Keratinocyte (primary cell): ENCODE measurements around the gene FUOM. TPM values are rescaled to one million over a fixed set of nuclear protein-coding genes. Genes with fewer than 3 reads are reported as not detected.

Source experiments
- DNase-seq: peaks from one replicate; pipeline ENCODE4 v3.0.0-alpha.2; 2011; ENCODE audit warnings: low read depth, missing footprints, low spot score
- FAIRE-seq: peaks from 2 replicates; lab custom pipeline; 2011; peaks lifted over from hg19 to GRCh38; lab: Jason Lieb, UNC
- H2AFZ ChIP-seq: 2 replicates; pipeline ENCODE4 v1.6.0; 2012; ENCODE audit warnings: low read length, control low read depth, inconsistent platforms; ENCODE audit not compliant: control insufficient read depth
- H3K27ac ChIP-seq: 2 replicates; pipeline ENCODE4 v1.5.1; 2011; ENCODE audit warnings: low read length; ENCODE audit not compliant: control insufficient read depth, insufficient read depth
- H3K27me3 ChIP-seq: 3 replicates; pipeline ENCODE4 v1.6.0; 2011; ENCODE audit warnings: low read length; ENCODE audit not compliant: control insufficient read depth, insufficient read depth; ENCODE audit errors: extremely low read depth
- H3K36me3 ChIP-seq, 2 experiments: 2 replicates in 1 of 2; 3 replicates in 1 of 2; pipeline ENCODE4 v1.5.1; 2011; ENCODE audit warnings: low read length in 2 of 2, mild to moderate bottlenecking in 1 of 2; ENCODE audit not compliant: control insufficient read depth in 2 of 2, insufficient read depth in 2 of 2; ENCODE audit errors: extremely low read depth in 1 of 2
- H3K4me1 ChIP-seq: 3 replicates; pipeline ENCODE4 v1.5.1; 2011; ENCODE audit warnings: low read length; ENCODE audit not compliant: control insufficient read depth, insufficient read depth; ENCODE audit errors: extremely low read depth
- H3K4me2 ChIP-seq: 3 replicates; pipeline ENCODE4 v1.6.0; 2011; ENCODE audit warnings: low read depth, low read length; ENCODE audit not compliant: control insufficient read depth, insufficient read depth; ENCODE audit errors: extremely low read depth
- H3K4me3 ChIP-seq, 3 experiments: fragments of 200-600 bp in 1 of 3; sonication (generic) in 1 of 3; 2 replicates in 2 of 3; 3 replicates in 1 of 3; pipeline ENCODE4 v1.5.1; 2011 to 2016; ENCODE audit warnings: low read length in 3 of 3, mild to moderate bottlenecking in 3 of 3, control low read depth in 2 of 3, inconsistent platforms in 1 of 3, low read depth in 1 of 3, mixed read lengths in 1 of 3, mixed run types in 1 of 3, moderate library complexity in 1 of 3; ENCODE audit not compliant: control insufficient read depth in 2 of 3, insufficient read depth in 2 of 3; ENCODE audit errors: extremely low read depth in 1 of 3
- H3K79me2 ChIP-seq: 2 replicates; pipeline ENCODE4 v1.6.0; 2012; ENCODE audit warnings: low read length; ENCODE audit not compliant: control insufficient read depth, insufficient read depth
- H3K9ac ChIP-seq: 3 replicates; pipeline ENCODE4 v1.6.0; 2011; ENCODE audit warnings: low read length; ENCODE audit not compliant: control insufficient read depth, insufficient read depth; ENCODE audit errors: extremely low read depth
- H3K9me1 ChIP-seq: 3 replicates; pipeline ENCODE4 v1.6.0; 2011; ENCODE audit warnings: low read length; ENCODE audit not compliant: control insufficient read depth, insufficient read depth; ENCODE audit errors: extremely low read depth
- H3K9me3 ChIP-seq: 2 replicates; pipeline ENCODE4 v1.5.1; 2012; ENCODE audit warnings: low read depth, low read length; ENCODE audit not compliant: control insufficient read depth
- H4K20me1 ChIP-seq: 3 replicates; pipeline ENCODE4 v1.6.0; 2011; ENCODE audit warnings: low read length; ENCODE audit not compliant: control insufficient read depth, insufficient read depth; ENCODE audit errors: extremely low read depth
- CTCF ChIP-seq, 3 experiments: IDR thresholded peaks in 1 of 3; conservative IDR thresholded peaks in 1 of 3; optimal IDR thresholded peaks in 1 of 3; 2 replicates in 2 of 3; 3 replicates in 1 of 3; pipeline versions ENCODE3 to v1.5.1; 2011; ENCODE audit warnings: low read length in 3 of 3, mild to moderate bottlenecking in 3 of 3, moderate library complexity in 2 of 3, control low read depth in 1 of 3, inconsistent platforms in 1 of 3; ENCODE audit not compliant: insufficient read depth in 2 of 3; ENCODE audit errors: extremely low read depth in 1 of 3
- EZH2 ChIP-seq: IDR thresholded peaks from one replicate; pipeline ENCODE4 v1.6.1; 2012; ENCODE audit warnings: inconsistent platforms, mild to moderate bottlenecking, low read length, moderate library complexity
- dilution Hi-C: fragments of 300-500 bp; cut with MboI; formaldehyde crosslinking; loops from one replicate; pipeline ENCODE4 v1.7.0; 2020; ENCODE audit warnings: low sequenced_read_pairs; ENCODE audit not compliant: extremely low pct_ligation_motif_present
- polyA plus RNA-seq, 5 experiments: library from polyadenylated mRNA; depleted of rRNA in 3 of 5; stranded (reverse) in 3 of 5; stranded (forward) in 1 of 5; unstranded in 1 of 5; fragments of >200 nt; gene quantifications; 1 replicate in 1 of 5; 2 replicates in 3 of 5; 3 replicates in 1 of 5; pipeline versions ENCODE4 v1.2.1 to v1.2.3, GENCODE V29; 2011 to 2012; ENCODE audit warnings: missing spikeins in 2 of 5, low read depth in 1 of 5, low replicate concordance in 1 of 5

FUOM gene
- polyA plus RNA-seq, 1 donor (not counting 4 experiments of a cell fraction or from before 2014, with no cell fraction given) = 11.3 TPM

- no peak for TF ChIP-seq EZH2
- no peak for TF ChIP-seq CTCF (optimal IDR thresholded peaks at IDR 0.05 in 1 of 3, IDR thresholded peaks at IDR 0.05 in 1 of 3, conservative IDR thresholded peaks at IDR 0.05 in 1 of 3; ENCODE audit: extremely low read depth in 1 of 3, insufficient read depth in 2 of 3, low read length in 3 of 3)
- Histone ChIP-seq H3K9ac (no peak overlapping the region), H3K9me1 (no peaks in the 10 kb centered on the region), H4K20me1 (no peaks in the 10 kb centered on the region), H3K36me3 (no peaks in the 10 kb centered on the region), H3K9me3 (no peaks in the 10 kb centered on the region), H3K79me2 (no peaks in the 10 kb centered on the region), H2AFZ (no peak overlapping the region), H3K4me3 (no peak overlapping the region), H3K4me2 (no peak overlapping the region), H3K27me3 (no peaks in the 10 kb centered on the region), H3K27ac (no peak overlapping the region), H3K4me1 (no peaks in the 10 kb centered on the region)
- DNase-seq (no peak), FAIRE-seq (no peak)
- dilution Hi-C loops = no loop called here
Observed at GRCh38 chr10:133381036-133381435, 23.2 kb upstream of the FUOM start.

GRCh38 chr10:133379801-133380666, 22.2 kb upstream of the FUOM start:
- H3K36me3 ChIP-seq = no peaks in the 10 kb centered on the region
- TF ChIP-seq CTCF (optimal IDR thresholded peaks at IDR 0.05 in 1 of 3, IDR thresholded peaks at IDR 0.05 in 1 of 3, conservative IDR thresholded peaks at IDR 0.05 in 1 of 3; ENCODE audit: extremely low read depth in 1 of 3, insufficient read depth in 2 of 3, low read length in 3 of 3) = no peak
- no peak for TF ChIP-seq EZH2
- H3K27me3 ChIP-seq = no peaks in the 10 kb centered on the region
- H3K9me1 ChIP-seq = no peaks in the 10 kb centered on the region
- H3K4me2 ChIP-seq = peak overlapping the region; percentile 56
- H3K4me1 ChIP-seq = no peaks in the 10 kb centered on the region
- DNase-seq = no peak
- no peaks in the 10 kb centered on the region for H3K9me3 ChIP-seq
- no peak overlapping the region for H2AFZ ChIP-seq
- no peak for FAIRE-seq
- peak overlapping the region; percentile 43 to 62 (median 45) for H3K4me3 ChIP-seq
- H3K9ac ChIP-seq = peak overlapping the region; percentile 52
- H3K27ac ChIP-seq = no peak overlapping the region
- H4K20me1 ChIP-seq = no peaks in the 10 kb centered on the region
- dilution Hi-C loops = no loop called here
- no peaks in the 10 kb centered on the region for H3K79me2 ChIP-seq
